Left forelimb (tissue), 1 donor: ENCODE data around the gene TAF11L8.
"Not testable (repeated sequence)": the region's sequence is repeated elsewhere in the genome, so short reads cannot be mapped to it uniquely, and the experiment has no call there.

Experiments used
- DNase-seq: peaks from one replicate; pipeline ENCODE4 v3.0.0-alpha.2; 2018; ENCODE audit warnings: low spot score

The TAF11L8 gene

GRCh38 chr5:17590860-17591259 lies at the start of gene TAF11L8:
TSS of gene TAF11L8 (minus strand) at chr5:17590960.
- DNase-seq: not testable (repeated sequence)

GRCh38 chr5:17634160-17634559 lies 43.4 kb upstream of the TAF11L8 start, which contains the start of gene TAF11L14:
TSS of gene TAF11L14 (plus strand) at chr5:17634460.
- no peak for DNase-seq

- DNase-seq: not testable (repeated sequence)
Measured at GRCh38 chr5:17631788-17632187, 41.0 kb upstream of the TAF11L8 start, which contains the start of gene TAF11L13. TSS of gene TAF11L13 (plus strand) at chr5:17632088.

- DNase-seq: no peak
Measured at GRCh38 chr5:17625686-17626085, 34.9 kb upstream of the TAF11L8 start.

GRCh38 chr5:17620627-17621026 lies 29.9 kb upstream of the TAF11L8 start:
- no peak for DNase-seq

GRCh38 chr5:17619354-17619753 lies 28.6 kb upstream of the TAF11L8 start:
- DNase-seq: no peak

GRCh38 chr5:17614872-17615605 lies 24.3 kb upstream of the TAF11L8 start:
- DNase-seq: no peak

GRCh38 chr5:17610092-17610491 lies 19.3 kb upstream of the TAF11L8 start, which contains the start of gene TAF11L12:
TSS of gene TAF11L12 (plus strand) at chr5:17610392.
- DNase-seq: not testable (repeated sequence)

- not testable (repeated sequence) for DNase-seq
Measured at GRCh38 chr5:17607461-17607860, 16.7 kb upstream of the TAF11L8 start.

- no peak for DNase-seq
Measured at GRCh38 chr5:17604951-17605350, 14.2 kb upstream of the TAF11L8 start.

GRCh38 chr5:17603880-17604279 lies 13.1 kb upstream of the TAF11L8 start, which contains the start of gene TAF11L11:
TSS of gene TAF11L11 (plus strand) at chr5:17604183.
- not testable (repeated sequence) for DNase-seq

GRCh38 chr5:17597728-17598127 lies 7.0 kb upstream of the TAF11L8 start, which contains the start of gene TAF11L10:
TSS of gene TAF11L10 (minus strand) at chr5:17597828.
- DNase-seq: not testable (repeated sequence)

GRCh38 chr5:17594255-17594654 lies 3.5 kb upstream of the TAF11L8 start, which contains the start of gene TAF11L9:
TSS of gene TAF11L9 (minus strand) at chr5:17594394.
- not testable (repeated sequence) for DNase-seq

GRCh38 chr5:17585658-17586057 lies 5.1 kb downstream of the TAF11L8 start, which contains the start of gene TAF11L7:
TSS of gene TAF11L7 (minus strand) at chr5:17585758.
- DNase-seq: not testable (repeated sequence)
